ENCODE measurements around the gene CSF2. TPM values are rescaled to one million over a fixed set of nuclear protein-coding genes. Genes with fewer than 3 reads are reported as not detected.
A peak's percentile ranks its signal among the peaks of the same experiment; 100 is the strongest.

The CSF2 gene
- polyA plus RNA-seq, 1 donor (not counting 4 experiments of a cell fraction or from before 2014, with no cell fraction given), result 7.2 TPM

- H3K4me3 ChIP-seq (ENCODE audit: control insufficient read depth in 2 of 3, extremely low read depth in 1 of 3, insufficient read depth in 2 of 3, low read depth in 1 of 3, low read length in 3 of 3), result no peak overlapping the region
- dilution Hi-C loops (cut with MboI; ENCODE audit: extremely low pct_ligation_motif_present, low sequenced_read_pairs), result no loop called here
- peak overlapping the region; percentile 76 for H3K4me2 ChIP-seq (ENCODE audit: control insufficient read depth, extremely low read depth, insufficient read depth, low read depth, low read length)
- no peaks in the 10 kb centered on the region for H4K20me1 ChIP-seq (ENCODE audit: control insufficient read depth, extremely low read depth, insufficient read depth, low read length)
- H3K9me3 ChIP-seq (ENCODE audit: control insufficient read depth, low read depth, low read length), result no peaks in the 10 kb centered on the region
- H3K36me3 ChIP-seq (ENCODE audit: control insufficient read depth in 2 of 2, extremely low read depth in 1 of 2, insufficient read depth in 2 of 2, low read length in 2 of 2), result no peaks in the 10 kb centered on the region
- no peaks in the 10 kb centered on the region for H3K79me2 ChIP-seq (ENCODE audit: control insufficient read depth, insufficient read depth, low read length)
- peak overlapping the region; percentile 95 for H3K27ac ChIP-seq (ENCODE audit: control insufficient read depth, insufficient read depth, low read length)
- DNase-seq (ENCODE audit: low read depth, low spot score) (no peak), FAIRE-seq (no peak)
- H3K9me1 ChIP-seq (ENCODE audit: control insufficient read depth, extremely low read depth, insufficient read depth, low read length), result peaks cover 5% of the 10 kb centered on the region
- H3K4me1 ChIP-seq (ENCODE audit: control insufficient read depth, extremely low read depth, insufficient read depth, low read length), result peaks cover 30% of the 10 kb centered on the region
- TF ChIP-seq CTCF (optimal IDR thresholded peaks at IDR 0.05 in 1 of 3, IDR thresholded peaks at IDR 0.05 in 1 of 3, conservative IDR thresholded peaks at IDR 0.05 in 1 of 3; ENCODE audit: extremely low read depth in 1 of 3, insufficient read depth in 2 of 3, low read length in 3 of 3) (no peak), EZH2 (IDR thresholded peaks at IDR 0.05; ENCODE audit: low read length) (no peak)
- no peaks in the 10 kb centered on the region for H3K27me3 ChIP-seq (ENCODE audit: control insufficient read depth, extremely low read depth, insufficient read depth, low read length)
- no peak overlapping the region for H2AFZ ChIP-seq (ENCODE audit: control insufficient read depth, low read length)
- peak overlapping the region; percentile 66 for H3K9ac ChIP-seq (ENCODE audit: control insufficient read depth, extremely low read depth, insufficient read depth, low read length)
Observed at GRCh38 chr5:132102944-132103331, 29.3 kb downstream of the CSF2 start.

- FAIRE-seq (peak; percentile 55), DNase-seq (ENCODE audit: low read depth, low spot score) (peak; percentile 87)
- peak overlapping the region; percentile 66 for H3K9ac ChIP-seq (ENCODE audit: control insufficient read depth, extremely low read depth, insufficient read depth, low read length)
- H3K79me2 ChIP-seq (ENCODE audit: control insufficient read depth, insufficient read depth, low read length), result no peaks in the 10 kb centered on the region
- H2AFZ ChIP-seq (ENCODE audit: control insufficient read depth, low read length), result peak overlapping the region; percentile 94
- peaks cover 5% of the 10 kb centered on the region for H3K9me1 ChIP-seq (ENCODE audit: control insufficient read depth, extremely low read depth, insufficient read depth, low read length)
- no peaks in the 10 kb centered on the region for H3K36me3 ChIP-seq (ENCODE audit: control insufficient read depth in 2 of 2, extremely low read depth in 1 of 2, insufficient read depth in 2 of 2, low read length in 2 of 2)
- no peaks in the 10 kb centered on the region for H4K20me1 ChIP-seq (ENCODE audit: control insufficient read depth, extremely low read depth, insufficient read depth, low read length)
- peak overlapping the region; percentile 95 for H3K27ac ChIP-seq (ENCODE audit: control insufficient read depth, insufficient read depth, low read length)
- TF ChIP-seq CTCF (optimal IDR thresholded peaks at IDR 0.05 in 1 of 3, IDR thresholded peaks at IDR 0.05 in 1 of 3, conservative IDR thresholded peaks at IDR 0.05 in 1 of 3; ENCODE audit: extremely low read depth in 1 of 3, insufficient read depth in 2 of 3, low read length in 3 of 3) (peak in 2 of 3 experiments; percentile 4 to 19), EZH2 (IDR thresholded peaks at IDR 0.05; ENCODE audit: low read length) (no peak)
- peaks cover 30% of the 10 kb centered on the region for H3K4me1 ChIP-seq (ENCODE audit: control insufficient read depth, extremely low read depth, insufficient read depth, low read length)
- no peaks in the 10 kb centered on the region for H3K9me3 ChIP-seq (ENCODE audit: control insufficient read depth, low read depth, low read length)
- H3K4me3 ChIP-seq (ENCODE audit: control insufficient read depth in 2 of 3, extremely low read depth in 1 of 3, insufficient read depth in 2 of 3, low read depth in 1 of 3, low read length in 3 of 3), result no peak overlapping the region
- dilution Hi-C loops (cut with MboI; ENCODE audit: extremely low pct_ligation_motif_present, low sequenced_read_pairs), result no loop called here
- no peaks in the 10 kb centered on the region for H3K27me3 ChIP-seq (ENCODE audit: control insufficient read depth, extremely low read depth, insufficient read depth, low read length)
- H3K4me2 ChIP-seq (ENCODE audit: control insufficient read depth, extremely low read depth, insufficient read depth, low read depth, low read length), result peak overlapping the region; percentile 76
Observed at GRCh38 chr5:132103332-132103951, 29.9 kb downstream of the CSF2 start.

Measured in keratinocyte (primary cell).